Trophoblast cell (in vitro differentiated cells and primary cell): Measurements from ENCODE around the gene AFG3L2.

ENCODE experiments used
- DNase-seq, 2 donors: peaks; one replicate each; pipeline ENCODE4 v3.0.0-alpha.2; 2016
- H2AFZ ChIP-seq: 2 replicates; pipeline ENCODE4 v1.6.1; 2013; ENCODE audit warnings: low read length, moderate library complexity, mild to moderate bottlenecking; ENCODE audit not compliant: insufficient read depth, poor library complexity
- H2AK5ac ChIP-seq: 2 replicates; pipeline ENCODE4 v1.6.1; 2013; ENCODE audit warnings: mild to moderate bottlenecking, low read length
- H2BK120ac ChIP-seq: 2 replicates; pipeline ENCODE4 v1.6.1; 2013; ENCODE audit warnings: low read length, mild to moderate bottlenecking, moderate library complexity; ENCODE audit not compliant: insufficient read depth, poor library complexity
- H2BK12ac ChIP-seq: 2 replicates; pipeline ENCODE4 v1.6.1; 2013; ENCODE audit warnings: mild to moderate bottlenecking, low read length, moderate library complexity
- H2BK5ac ChIP-seq: 2 replicates; pipeline ENCODE4 v1.6.1; 2013; ENCODE audit warnings: low read length, low read depth, moderate library complexity, mild to moderate bottlenecking; ENCODE audit not compliant: poor library complexity
- H3K14ac ChIP-seq: 2 replicates; pipeline ENCODE4 v1.6.1; 2013; ENCODE audit warnings: mild to moderate bottlenecking, low read length
- H3K18ac ChIP-seq: 2 replicates; pipeline ENCODE4 v1.6.1; 2013; ENCODE audit warnings: mild to moderate bottlenecking, low read length
- H3K23ac ChIP-seq: 2 replicates; pipeline ENCODE4 v1.6.1; 2013; ENCODE audit warnings: low read length
- H3K27ac ChIP-seq: 2 replicates; pipeline ENCODE4 v1.5.1; 2013; ENCODE audit warnings: low read depth, mild to moderate bottlenecking, inconsistent platforms, low read length, moderate library complexity
- H3K27me3 ChIP-seq: 2 replicates; pipeline ENCODE4 v1.6.1; 2013; ENCODE audit warnings: inconsistent platforms, mild to moderate bottlenecking, low read length, moderate library complexity; ENCODE audit not compliant: insufficient read depth
- H3K36me3 ChIP-seq, 2 experiments: 1 replicate in 1 of 2; 2 replicates in 1 of 2; pipeline ENCODE4 v1.6.1; 2013; ENCODE audit warnings: low read length in 2 of 2, mild to moderate bottlenecking in 2 of 2, moderate library complexity in 1 of 2; ENCODE audit not compliant: insufficient read depth in 2 of 2, control insufficient read depth in 1 of 2
- H3K4ac ChIP-seq: 2 replicates; pipeline ENCODE4 v1.6.1; 2013; ENCODE audit warnings: low read depth, mild to moderate bottlenecking, low read length, moderate library complexity
- H3K4me1 ChIP-seq, 2 experiments: 1 replicate in 1 of 2; 2 replicates in 1 of 2; pipeline ENCODE4 v1.6.1; 2013; ENCODE audit warnings: low read length in 2 of 2, mild to moderate bottlenecking in 2 of 2, moderate library complexity in 1 of 2; ENCODE audit not compliant: insufficient read depth in 2 of 2, control insufficient read depth in 1 of 2
- H3K4me2 ChIP-seq: 2 replicates; pipeline ENCODE4 v1.6.1; 2013; ENCODE audit warnings: inconsistent platforms, mild to moderate bottlenecking, low read length, moderate library complexity
- H3K4me3 ChIP-seq: 2 replicates; pipeline ENCODE4 v1.5.1; 2013; ENCODE audit warnings: mild to moderate bottlenecking, low read depth, low read length, inconsistent platforms
- H3K79me1 ChIP-seq: one replicate; pipeline ENCODE4 v1.6.1; 2013; ENCODE audit warnings: low read length
- H3K79me2 ChIP-seq: 2 replicates; pipeline ENCODE4 v1.6.1; 2013; ENCODE audit warnings: low read length, mild to moderate bottlenecking; ENCODE audit not compliant: control insufficient read depth, insufficient read depth, poor library complexity
- H3K9ac ChIP-seq: 2 replicates; pipeline ENCODE4 v1.6.1; 2013; ENCODE audit warnings: mild to moderate bottlenecking, low read length
- H3K9me3 ChIP-seq: 2 replicates; pipeline ENCODE4 v1.6.1; 2013; ENCODE audit warnings: low read depth, mild to moderate bottlenecking, control low read depth, inconsistent platforms, low read length; ENCODE audit not compliant: insufficient read depth
- H4K12ac ChIP-seq: 2 replicates; pipeline ENCODE4 v1.6.1; 2013; ENCODE audit warnings: low read depth, mild to moderate bottlenecking, low read length, moderate library complexity
- H4K8ac ChIP-seq: 2 replicates; pipeline ENCODE4 v1.6.1; 2013; ENCODE audit warnings: low read depth, mild to moderate bottlenecking, low read length, moderate library complexity
- H4K91ac ChIP-seq: one replicate; pipeline ENCODE4 v1.6.1; 2013; ENCODE audit warnings: low read depth, mild to moderate bottlenecking, low read length, moderate library complexity
- WGBS: extraction: QIAGEN DNeasy Blood & Tissue Kit; methylation state at CpG from one replicate; pipeline ENCODE4 v1.1.7; 2013; ENCODE audit warnings: missing lambda C conversion rate; ENCODE audit not compliant: insufficient read length, insufficient coverage; ENCODE audit errors: extremely low coverage; 5-methylcytosine and 5-hydroxymethylcytosine counted together

Gene AFG3L2

DNA sequence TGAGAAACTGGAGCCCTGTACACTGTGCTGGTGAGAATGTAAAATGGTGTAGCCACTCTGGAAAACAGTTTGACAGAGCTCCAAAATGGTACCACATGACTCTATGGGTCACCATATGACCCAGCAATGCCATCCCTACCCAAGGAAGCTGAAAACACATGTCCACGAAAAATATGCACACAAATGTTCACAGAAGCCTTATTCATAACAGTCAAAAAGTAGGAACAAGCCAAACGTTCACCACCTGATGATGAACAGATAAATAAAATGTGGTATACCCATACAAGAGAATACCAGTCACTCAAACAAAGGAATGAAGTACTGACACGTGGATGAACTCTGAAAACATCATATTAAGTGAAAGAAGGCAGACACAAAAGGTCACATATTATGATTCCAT is 4.6 kb downstream of the AFG3L2 start:
- Histone ChIP-seq H3K23ac (no peak overlapping the region), H3K4me3 (no peak overlapping the region), H3K79me1 (peaks cover 7% of the 10 kb centered on the region), H4K91ac (no peak overlapping the region), H2BK120ac (no peak overlapping the region), H2BK5ac (no peak overlapping the region), H3K79me2 (peaks cover 28% of the 10 kb centered on the region), H3K27ac (no peak overlapping the region), H3K18ac (no peak overlapping the region), H3K4me2 (no peak overlapping the region), H2BK12ac (no peak overlapping the region), H3K9ac (no peak overlapping the region), H3K36me3 (peaks cover 9 to 15% of the 10 kb centered on the region in 2 experiments), H4K12ac (no peak overlapping the region), H2AFZ (no peak overlapping the region), H2AK5ac (no peak overlapping the region), H3K9me3 (no peaks in the 10 kb centered on the region), H3K4ac (peak overlapping the region; percentile 8), H3K4me1 (peaks cover 6 to 8% of the 10 kb centered on the region in 2 experiments), H3K14ac (no peak overlapping the region), H4K8ac (no peak overlapping the region), H3K27me3 (no peaks in the 10 kb centered on the region)
- no peak for DNase-seq
- no CpG with 5 or more reads among the region's 3 CpGs for WGBS

DNA sequence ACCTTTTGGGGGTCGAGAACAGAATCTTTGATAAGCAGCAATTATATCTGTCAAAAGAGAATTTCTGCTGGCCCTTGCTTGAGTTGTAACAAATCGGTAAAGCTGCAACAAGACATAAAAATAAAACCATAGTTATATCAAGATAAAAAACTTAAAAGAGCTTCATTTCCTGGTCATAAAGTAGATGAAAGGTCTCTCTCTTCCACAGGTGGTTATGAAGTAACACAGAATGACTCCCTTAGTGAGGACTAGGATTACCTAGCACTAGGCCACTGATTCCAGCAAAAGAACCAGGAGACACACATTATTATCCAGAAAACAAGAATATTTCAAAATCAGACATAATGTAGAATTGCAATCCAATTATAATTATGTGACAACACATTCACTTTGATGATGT is 5.4 kb downstream of the AFG3L2 start:
- peaks cover 11 to 17% of the 10 kb centered on the region in 2 experiments for H3K36me3 ChIP-seq
- H3K79me2 ChIP-seq, result peaks cover 25% of the 10 kb centered on the region
- H2AK5ac ChIP-seq, result no peak overlapping the region
- no peak overlapping the region for H3K18ac ChIP-seq
- no peak overlapping the region for H2BK5ac ChIP-seq
- peaks cover 3% of the 10 kb centered on the region for H3K79me1 ChIP-seq
- DNase-seq, result no peak
- H2BK12ac ChIP-seq, result no peak overlapping the region
- no peak overlapping the region for H3K9ac ChIP-seq
- no peak overlapping the region for H3K27ac ChIP-seq
- H3K27me3 ChIP-seq, result no peaks in the 10 kb centered on the region
- no peak overlapping the region for H3K14ac ChIP-seq
- no peak overlapping the region for H3K4ac ChIP-seq
- H4K12ac ChIP-seq, result no peak overlapping the region
- H3K4me3 ChIP-seq, result no peak overlapping the region
- no peak overlapping the region for H4K91ac ChIP-seq
- no peak overlapping the region for H3K23ac ChIP-seq
- no peaks in the 10 kb centered on the region for H3K9me3 ChIP-seq
- WGBS, result no CpG with 5 or more reads among the region's 2 CpGs
- H2BK120ac ChIP-seq, result no peak overlapping the region
- H2AFZ ChIP-seq, result no peak overlapping the region
- no peak overlapping the region for H3K4me2 ChIP-seq
- no peak overlapping the region for H4K8ac ChIP-seq
- H3K4me1 ChIP-seq, result peaks cover 6 to 8% of the 10 kb centered on the region in 2 experiments

- no peak overlapping the region for H3K27ac ChIP-seq
- H3K4ac ChIP-seq, result no peak overlapping the region
- peaks cover 6% of the 10 kb centered on the region for H3K79me2 ChIP-seq
- no peak overlapping the region for H3K4me2 ChIP-seq
- no peak overlapping the region for H3K18ac ChIP-seq
- no peak overlapping the region for H2BK12ac ChIP-seq
- H4K12ac ChIP-seq, result no peak overlapping the region
- peaks cover 14 to 28% of the 10 kb centered on the region in 2 experiments for H3K36me3 ChIP-seq
- no peaks in the 10 kb centered on the region for H3K79me1 ChIP-seq
- no peak overlapping the region for H2AFZ ChIP-seq
- no peak overlapping the region for H3K9ac ChIP-seq
- H4K91ac ChIP-seq, result no peak overlapping the region
- no peak overlapping the region for H2BK120ac ChIP-seq
- no peaks in the 10 kb centered on the region for H3K27me3 ChIP-seq
- H3K4me3 ChIP-seq, result no peak overlapping the region
- H3K9me3 ChIP-seq, result peaks cover 2% of the 10 kb centered on the region
- no CpG with 5 or more reads among the region's 7 CpGs for WGBS
- peak; percentile 78 to 84 for DNase-seq
- H4K8ac ChIP-seq, result no peak overlapping the region
- peaks cover 0 to 2% of the 10 kb centered on the region in 2 experiments for H3K4me1 ChIP-seq
- no peak overlapping the region for H2AK5ac ChIP-seq
- no peak overlapping the region for H2BK5ac ChIP-seq
- H3K23ac ChIP-seq, result no peak overlapping the region
- no peak overlapping the region for H3K14ac ChIP-seq
Measured at GRCh38 chr18:12369211-12369610, 7.8 kb downstream of the AFG3L2 start.

DNA sequence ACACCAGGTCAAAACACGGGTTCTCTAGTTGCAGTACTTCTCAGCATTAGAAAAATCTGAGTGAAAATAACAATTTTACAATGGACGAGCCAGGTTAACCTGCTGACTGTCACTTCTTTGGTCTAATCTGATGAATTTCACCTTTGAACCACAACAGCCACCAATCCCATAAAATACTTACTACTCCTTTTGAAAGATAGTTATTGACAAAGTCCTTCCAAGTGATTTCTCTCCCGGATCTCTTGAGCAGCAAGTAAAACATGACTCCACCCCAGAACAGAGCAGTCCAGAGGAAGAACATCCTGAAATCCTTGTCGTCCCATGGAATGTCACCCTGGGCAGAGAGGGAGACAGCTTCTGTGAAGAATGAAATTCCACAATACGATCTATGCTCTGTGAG is 10.2 kb downstream of the AFG3L2 start:
- Histone ChIP-seq H2BK5ac (no peak overlapping the region), H4K12ac (no peak overlapping the region), H4K8ac (no peak overlapping the region), H2BK12ac (no peak overlapping the region), H3K23ac (no peak overlapping the region), H3K4me1 (no peaks in the 10 kb centered on the region), H2BK120ac (no peak overlapping the region), H3K4ac (no peak overlapping the region), H3K18ac (no peak overlapping the region), H3K27ac (no peak overlapping the region), H3K4me3 (no peak overlapping the region), H3K4me2 (no peak overlapping the region), H3K79me1 (no peaks in the 10 kb centered on the region), H3K36me3 (peaks cover 19 to 40% of the 10 kb centered on the region in 2 experiments), H3K14ac (no peak overlapping the region), H3K9me3 (peaks cover 2% of the 10 kb centered on the region), H4K91ac (no peak overlapping the region), H3K79me2 (no peaks in the 10 kb centered on the region), H3K27me3 (no peaks in the 10 kb centered on the region), H2AK5ac (no peak overlapping the region), H3K9ac (no peak overlapping the region), H2AFZ (no peak overlapping the region)
- WGBS, result no CpG with 5 or more reads among the region's 5 CpGs
- no peak for DNase-seq
